ENCODE measurements around the gene CNTNAP4. TPM values are rescaled to one million over a fixed set of nuclear protein-coding genes. Genes with fewer than 3 reads are reported as not detected.

The CNTNAP4 gene
- total RNA-seq, 2 donors from 2014 or later: not detected

DNA sequence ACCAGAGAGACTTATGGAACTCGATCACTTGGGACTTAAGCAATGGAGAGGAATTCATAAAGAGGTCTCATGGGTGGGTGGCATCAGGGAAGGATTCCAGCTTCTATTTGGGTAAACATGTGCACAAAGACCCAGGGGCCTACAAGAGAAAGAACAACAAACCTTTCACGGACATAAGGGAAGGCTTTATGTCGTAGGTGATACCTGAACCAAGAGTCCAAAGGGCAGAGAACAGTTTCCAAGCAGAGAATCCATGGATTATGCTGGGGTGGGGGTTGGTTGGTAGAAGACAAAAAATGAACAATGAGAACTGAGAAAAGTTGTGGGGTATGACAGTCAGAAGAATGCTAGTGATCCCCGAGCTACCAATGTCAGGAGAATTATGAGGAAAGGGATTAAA is 119.8 kb downstream of the CNTNAP4 start:
- no peaks in the 10 kb centered on the region for H3K9me3 ChIP-seq
- H3K4me1 ChIP-seq: no peaks in the 10 kb centered on the region
- H3K27me3 ChIP-seq: no peaks in the 10 kb centered on the region
- H3K36me3 ChIP-seq: no peaks in the 10 kb centered on the region
- H3K27ac ChIP-seq: no peak overlapping the region
- TF ChIP-seq, protein P1, sequence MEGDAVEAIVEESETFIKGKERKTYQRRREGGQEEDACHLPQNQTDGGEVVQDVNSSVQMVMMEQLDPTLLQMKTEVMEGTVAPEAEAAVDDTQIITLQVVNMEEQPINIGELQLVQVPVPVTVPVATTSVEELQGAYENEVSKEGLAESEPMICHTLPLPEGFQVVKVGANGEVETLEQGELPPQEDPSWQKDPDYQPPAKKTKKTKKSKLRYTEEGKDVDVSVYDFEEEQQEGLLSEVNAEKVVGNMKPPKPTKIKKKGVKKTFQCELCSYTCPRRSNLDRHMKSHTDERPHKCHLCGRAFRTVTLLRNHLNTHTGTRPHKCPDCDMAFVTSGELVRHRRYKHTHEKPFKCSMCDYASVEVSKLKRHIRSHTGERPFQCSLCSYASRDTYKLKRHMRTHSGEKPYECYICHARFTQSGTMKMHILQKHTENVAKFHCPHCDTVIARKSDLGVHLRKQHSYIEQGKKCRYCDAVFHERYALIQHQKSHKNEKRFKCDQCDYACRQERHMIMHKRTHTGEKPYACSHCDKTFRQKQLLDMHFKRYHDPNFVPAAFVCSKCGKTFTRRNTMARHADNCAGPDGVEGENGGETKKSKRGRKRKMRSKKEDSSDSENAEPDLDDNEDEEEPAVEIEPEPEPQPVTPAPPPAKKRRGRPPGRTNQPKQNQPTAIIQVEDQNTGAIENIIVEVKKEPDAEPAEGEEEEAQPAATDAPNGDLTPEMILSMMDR (IDR thresholded peaks at IDR 0.05): no peak
- H3K4me3 ChIP-seq: no peak overlapping the region
- DNase-seq (ENCODE audit: low spot score): no peak

DNA sequence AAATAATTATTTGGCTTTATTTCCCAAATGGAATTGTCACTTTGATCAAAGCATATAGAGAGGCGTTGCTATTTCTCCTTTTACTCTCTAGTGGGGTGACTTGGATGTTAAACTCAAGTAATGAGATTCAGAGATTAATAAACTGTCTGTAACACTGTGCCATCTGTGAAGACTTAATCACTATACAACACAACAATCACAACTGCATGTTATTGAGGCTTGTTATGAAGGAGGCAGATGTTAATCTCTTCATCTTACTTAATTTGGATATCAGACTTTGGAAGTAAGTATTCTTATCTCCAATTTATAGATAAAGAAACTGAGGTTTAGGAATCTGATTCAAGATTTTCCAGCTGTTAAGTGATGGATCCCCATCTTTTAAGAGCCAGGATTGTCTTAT is 132.5 kb downstream of the CNTNAP4 start:
- H3K4me3 ChIP-seq: no peak overlapping the region
- TF ChIP-seq, protein P1 (IDR thresholded peaks at IDR 0.05): no peak
- H3K27me3 ChIP-seq: no peaks in the 10 kb centered on the region
- DNase-seq (ENCODE audit: low spot score): no peak
- H3K4me1 ChIP-seq: no peaks in the 10 kb centered on the region
- H3K9me3 ChIP-seq: peaks cover 0 to 7% of the 10 kb centered on the region in 2 donors
- H3K27ac ChIP-seq: no peak overlapping the region
- H3K36me3 ChIP-seq: no peaks in the 10 kb centered on the region

DNA sequence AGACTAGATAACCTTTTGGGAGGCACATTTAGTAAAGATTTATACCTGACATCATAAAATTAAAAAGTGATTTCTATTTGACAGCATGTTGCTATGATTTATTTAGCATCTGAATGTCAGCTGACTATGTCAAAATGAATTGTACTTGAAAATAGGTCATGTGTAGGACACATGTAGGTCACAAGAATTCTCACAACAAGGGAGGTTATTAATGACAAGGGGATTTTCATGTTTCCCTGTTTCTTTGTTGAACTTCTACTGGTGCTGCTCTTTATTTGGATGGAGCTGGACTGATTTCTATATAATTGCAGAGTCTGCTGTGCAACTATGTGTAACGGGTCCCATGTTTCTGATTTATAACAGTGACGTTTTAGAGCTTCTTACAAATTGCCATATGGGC is 144.4 kb downstream of the CNTNAP4 start:
- H3K9me3 ChIP-seq: no peaks in the 10 kb centered on the region
- no peaks in the 10 kb centered on the region for H3K4me1 ChIP-seq
- DNase-seq (ENCODE audit: low spot score): no peak
- H3K27ac ChIP-seq: no peak overlapping the region
- TF ChIP-seq, protein P1 (IDR thresholded peaks at IDR 0.05): no peak
- no peaks in the 10 kb centered on the region for H3K36me3 ChIP-seq
- H3K4me3 ChIP-seq: no peak overlapping the region
- no peaks in the 10 kb centered on the region for H3K27me3 ChIP-seq

DNA sequence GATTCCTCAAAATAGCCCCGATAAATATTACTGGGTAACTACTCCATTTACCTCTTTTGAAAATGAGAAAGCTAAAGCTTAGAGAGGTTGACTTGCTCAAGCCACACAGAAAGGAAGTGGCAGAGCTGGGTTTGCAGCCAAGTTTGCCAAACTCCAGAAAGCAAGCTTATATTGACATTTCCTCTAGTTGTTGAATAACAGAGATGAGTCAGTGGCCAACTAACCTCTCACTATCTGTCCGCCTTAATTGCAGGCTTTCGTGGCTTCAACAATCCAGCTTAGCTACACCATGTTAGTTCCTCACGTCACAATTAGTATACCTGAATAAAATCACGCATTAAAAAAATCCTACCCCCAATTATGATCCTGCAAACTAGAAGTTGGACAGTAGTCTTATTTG is 151.7 kb downstream of the CNTNAP4 start:
- no peaks in the 10 kb centered on the region for H3K27me3 ChIP-seq
- H3K36me3 ChIP-seq: no peaks in the 10 kb centered on the region
- no peak for DNase-seq (ENCODE audit: low spot score)
- H3K4me3 ChIP-seq: no peak overlapping the region
- H3K27ac ChIP-seq: no peak overlapping the region
- no peaks in the 10 kb centered on the region for H3K9me3 ChIP-seq
- TF ChIP-seq, protein P1 (IDR thresholded peaks at IDR 0.05): no peak
- H3K4me1 ChIP-seq: no peaks in the 10 kb centered on the region

DNA sequence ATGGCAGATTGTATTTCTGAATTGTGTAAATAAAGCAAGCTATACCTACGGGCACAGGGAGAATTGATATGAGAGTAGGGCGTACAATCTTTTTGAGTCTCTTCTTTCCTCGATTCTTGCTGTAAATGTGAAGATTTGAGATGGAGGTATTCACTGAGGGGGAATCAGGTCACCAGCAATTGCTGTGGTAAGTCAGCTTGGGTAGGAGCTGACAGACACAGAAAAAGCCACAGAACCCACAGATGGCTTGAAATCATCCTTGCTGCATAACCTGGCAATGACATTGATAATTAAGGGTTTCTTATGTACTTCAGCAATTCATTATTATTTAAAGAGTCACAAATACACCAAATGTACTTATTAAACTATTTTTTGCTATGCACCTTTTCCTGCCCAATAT is 164.2 kb downstream of the CNTNAP4 start:
- DNase-seq (ENCODE audit: low spot score): no peak
- Histone ChIP-seq H3K27me3 (no peaks in the 10 kb centered on the region), H3K27ac (no peak overlapping the region), H3K9me3 (no peaks in the 10 kb centered on the region), H3K4me3 (no peak overlapping the region), H3K4me1 (no peaks in the 10 kb centered on the region), H3K36me3 (no peaks in the 10 kb centered on the region)
- TF ChIP-seq, protein P1 (IDR thresholded peaks at IDR 0.05): no peak

DNA sequence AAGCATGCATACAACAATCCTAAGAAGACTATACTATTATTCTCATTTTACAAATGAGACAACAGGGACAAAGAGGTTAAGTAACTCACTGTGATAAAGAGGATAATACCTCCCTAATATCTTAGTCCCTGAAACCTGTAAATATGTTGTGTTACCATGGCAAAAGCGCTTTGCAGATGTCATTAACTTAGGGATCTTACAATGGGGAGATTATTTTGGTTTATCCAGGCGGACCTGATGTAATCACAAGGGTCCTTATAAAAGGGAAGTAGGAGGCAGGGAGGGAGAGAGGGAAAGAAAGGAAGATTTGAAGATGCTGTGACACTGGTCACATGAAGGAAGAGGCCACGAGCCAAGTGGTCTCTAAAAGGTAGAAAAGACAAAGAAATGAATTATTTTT is 164.7 kb downstream of the CNTNAP4 start:
- Histone ChIP-seq H3K27me3 (no peaks in the 10 kb centered on the region), H3K36me3 (no peaks in the 10 kb centered on the region), H3K4me1 (no peaks in the 10 kb centered on the region), H3K27ac (no peak overlapping the region), H3K9me3 (no peaks in the 10 kb centered on the region), H3K4me3 (no peak overlapping the region)
- no peak for DNase-seq (ENCODE audit: low spot score)
- TF ChIP-seq, protein P1 (IDR thresholded peaks at IDR 0.05): no peak

All from right atrium auricular region (tissue), 2 donors.